Eye (tissue), 1 donor: Measurements from ENCODE around the gene RNF13.
A peak's percentile ranks its signal among the peaks of the same experiment; 100 is the strongest.
"Not testable (repeated sequence)": the region's sequence is repeated elsewhere in the genome, so short reads cannot be mapped to it uniquely, and the experiment has no call there.

Source experiments
- DNase-seq: peaks from one replicate; pipeline ENCODE4 v3.0.0-alpha.2; 2015

RNF13 gene

GRCh38 chr3:149801639-149802038 lies 11.4 kb upstream of the RNF13 start:
- no peak for DNase-seq

DNA sequence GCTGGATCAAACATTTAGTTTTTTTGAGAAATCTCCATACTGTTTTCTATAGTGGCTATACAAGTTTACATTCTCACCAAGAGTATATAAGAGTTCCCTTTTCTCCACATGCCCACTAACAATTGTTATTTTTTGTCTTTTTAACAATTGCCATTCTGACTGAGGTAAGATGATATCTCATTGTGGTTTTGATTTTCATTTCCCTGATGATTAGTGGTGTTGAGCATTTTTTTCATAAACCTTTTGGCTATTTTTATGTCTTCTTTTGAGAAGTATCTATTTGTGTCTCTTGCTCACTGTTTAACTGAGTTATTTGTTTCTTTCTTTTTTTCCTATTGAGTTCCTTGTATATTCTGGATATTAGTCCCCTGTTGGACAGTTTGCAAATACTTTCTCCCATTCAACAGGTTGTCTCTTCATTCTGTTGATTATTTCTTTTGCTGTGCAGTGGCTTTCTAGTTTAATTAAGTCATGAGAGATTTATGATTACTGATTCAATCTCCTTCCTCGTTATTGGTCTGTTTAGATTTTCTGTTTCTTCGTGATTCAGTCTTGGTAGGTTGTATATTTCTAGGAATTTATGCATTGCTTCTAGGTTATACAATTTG lies 6.7 kb upstream of the RNF13 start:
- no peak for DNase-seq

- DNase-seq: peak; percentile 83
These were observed 4.7 kb upstream of the RNF13 start for GRCh38 chr3:149808209-149808829.

- no peak for DNase-seq
These were observed 3.3 kb upstream of the RNF13 start for GRCh38 chr3:149809699-149810098.

DNA sequence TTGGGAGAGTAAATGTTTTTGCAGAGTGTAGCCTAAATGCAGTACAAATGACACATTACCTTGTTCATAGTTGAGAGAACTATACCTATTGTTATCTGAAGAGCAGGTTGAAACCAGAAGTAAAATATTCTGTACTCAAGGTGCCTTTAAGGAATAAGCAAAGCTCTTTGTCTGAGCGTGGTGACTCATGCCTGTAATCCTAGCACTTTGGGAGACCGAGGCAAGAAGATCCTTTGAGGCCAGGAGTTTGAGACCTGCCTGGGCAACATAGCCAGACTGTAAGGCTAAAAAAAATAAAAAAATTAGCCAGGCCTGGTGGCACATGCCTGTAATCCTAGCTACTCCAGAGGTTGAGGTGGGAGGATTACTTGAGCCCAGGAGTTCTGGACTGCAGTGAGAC lies 2.2 kb upstream of the RNF13 start:
- DNase-seq: no peak

DNA sequence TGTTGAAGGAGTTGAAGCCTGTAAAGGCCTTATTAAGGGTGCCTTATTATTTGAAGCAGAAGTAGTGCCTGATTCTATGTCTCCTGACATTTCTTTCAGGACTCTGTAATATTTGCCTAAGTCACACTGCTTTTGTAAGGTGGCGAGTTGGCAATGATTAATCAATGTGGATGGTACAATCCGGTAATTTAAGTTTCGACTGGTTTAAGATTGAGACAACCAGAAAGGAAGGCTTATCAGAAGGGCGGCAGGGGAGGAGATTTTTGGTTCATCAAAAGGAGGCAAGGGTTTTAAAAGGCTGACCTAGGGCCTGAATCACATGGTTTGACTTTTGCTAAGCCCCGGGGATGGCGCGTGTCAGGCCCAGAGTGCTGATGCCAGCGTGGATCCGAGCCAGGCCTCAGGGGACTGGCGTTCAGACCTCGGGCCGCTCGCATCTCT lies 830 bp upstream of the RNF13 start:
- DNase-seq: no peak

- DNase-seq: peak; percentile 71
These were observed 609 bp downstream of the RNF13 start for GRCh38 chr3:149813367-149814281.

GRCh38 chr3:149815321-149815720 lies 2.3 kb downstream of the RNF13 start:
- no peak for DNase-seq

DNA sequence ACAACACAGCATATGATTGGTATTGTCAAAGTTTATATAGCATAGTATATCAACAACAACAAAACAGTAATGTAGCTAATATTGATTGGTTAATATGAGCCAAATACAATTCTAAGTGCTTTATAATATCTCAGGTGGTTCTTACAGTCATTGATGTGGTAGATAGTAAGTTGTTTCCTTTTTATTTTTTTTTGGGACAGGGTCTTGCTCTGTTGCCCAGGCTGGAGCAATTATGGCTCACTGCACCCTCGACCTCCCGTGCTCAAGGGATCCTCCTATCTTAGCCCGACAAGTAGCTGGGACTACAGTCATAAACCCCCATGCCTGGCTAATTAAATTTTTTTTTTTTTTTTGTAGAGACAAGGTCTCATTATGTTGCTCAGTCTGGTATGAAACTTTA lies 2.7 kb downstream of the RNF13 start:
- no peak for DNase-seq

- DNase-seq: no peak
These were observed 3.3 kb downstream of the RNF13 start for GRCh38 chr3:149816311-149816710.

DNA sequence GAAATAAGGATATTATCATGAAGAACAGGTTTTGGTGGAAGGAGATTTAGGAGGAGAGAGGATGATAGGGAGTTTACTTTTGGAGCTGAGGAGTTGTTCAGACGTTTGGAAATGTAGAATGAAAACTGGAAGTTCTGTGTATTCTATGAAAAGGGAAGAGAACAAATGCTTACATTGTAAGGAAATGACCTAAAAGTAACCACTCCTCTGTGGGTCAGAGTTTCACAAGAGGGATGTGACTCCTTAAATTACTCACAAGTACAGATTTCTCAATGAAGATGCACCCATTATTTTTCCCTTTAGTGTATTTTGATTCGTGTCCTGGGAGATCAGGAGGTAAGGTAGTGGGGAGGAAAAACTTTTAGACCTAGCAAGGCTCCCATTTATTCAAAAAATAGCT lies 4.0 kb downstream of the RNF13 start:
- DNase-seq: no peak

DNA sequence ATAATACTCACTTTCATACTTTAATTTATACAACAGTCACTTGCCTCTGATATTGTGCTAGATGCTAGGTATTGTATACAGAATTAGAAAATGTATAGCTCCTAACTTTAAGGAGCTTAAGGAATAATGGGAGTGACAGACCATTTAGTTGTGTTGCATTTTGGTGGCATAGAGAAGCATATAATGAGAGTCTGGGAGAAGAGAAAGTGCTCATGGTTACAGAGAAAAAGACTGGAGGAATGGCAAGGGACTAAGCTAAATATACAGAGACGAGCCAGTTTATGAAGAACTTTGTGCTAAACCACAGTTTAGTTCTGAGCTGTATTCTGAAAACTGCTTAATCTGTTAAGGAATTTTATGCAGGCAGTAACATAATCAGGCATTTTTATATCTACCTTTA lies 6.4 kb downstream of the RNF13 start:
- no peak for DNase-seq

DNA sequence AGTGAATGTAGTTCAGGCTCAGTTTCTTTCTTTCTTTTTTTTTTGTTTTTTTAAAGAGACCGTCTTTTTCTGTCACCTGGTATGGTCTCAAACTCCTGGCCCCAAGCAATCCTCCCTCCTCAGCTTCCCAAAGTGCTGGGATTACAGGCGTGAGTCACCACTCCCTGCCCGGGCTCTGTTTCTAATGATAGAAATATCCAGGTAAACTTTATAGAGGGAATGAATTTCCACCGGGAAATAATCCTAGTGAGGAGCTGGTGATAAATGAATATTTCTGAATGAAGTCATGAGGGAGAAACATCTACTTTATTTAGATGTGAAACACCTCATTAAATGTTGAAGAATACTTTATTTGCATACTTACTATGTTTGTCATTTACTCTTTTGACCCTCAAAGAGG lies 7.2 kb downstream of the RNF13 start:
- DNase-seq: no peak

- DNase-seq: no peak
These were observed 13.6 kb downstream of the RNF13 start for GRCh38 chr3:149826636-149827035.

DNA sequence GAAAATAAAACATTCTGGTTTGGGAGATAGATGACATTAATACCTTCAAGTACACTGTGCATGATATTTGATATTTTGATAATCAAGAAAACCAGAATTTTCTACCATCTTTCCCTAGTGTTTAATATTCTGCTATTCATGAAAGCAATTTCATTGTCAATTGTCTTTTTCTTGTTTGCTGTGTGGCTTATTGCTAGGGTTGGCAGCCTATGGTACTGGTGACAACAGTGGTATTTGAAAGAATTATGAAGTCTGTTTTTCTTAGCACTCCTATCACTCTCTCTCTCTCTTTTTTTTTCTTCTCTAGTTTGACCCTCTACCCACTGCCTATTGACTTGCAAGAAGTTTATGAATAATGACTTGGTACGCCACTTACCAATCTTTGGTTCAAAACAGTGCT lies 15.4 kb downstream of the RNF13 start:
- DNase-seq: no peak

DNA sequence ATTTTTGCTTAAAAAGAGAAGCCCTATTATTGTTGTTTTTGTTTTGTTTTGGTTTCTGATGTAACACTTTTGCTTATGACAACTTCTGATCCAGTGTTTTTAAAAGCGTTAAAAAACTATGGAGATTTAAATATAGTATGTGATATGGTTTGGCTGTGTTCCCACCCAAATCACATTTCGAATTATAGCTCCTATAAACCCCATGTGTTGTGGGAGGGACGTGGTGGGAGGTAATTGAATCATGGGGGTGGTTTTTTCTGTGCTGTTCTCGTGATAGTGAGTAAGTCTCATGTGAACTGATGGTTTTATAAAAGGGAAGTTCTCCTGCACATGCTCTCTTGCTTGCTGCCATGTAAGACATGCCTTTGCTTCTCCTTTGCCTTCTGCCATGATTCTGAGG lies 16.6 kb downstream of the RNF13 start:
- DNase-seq: not testable (repeated sequence)

- no peak for DNase-seq
These were observed 17.9 kb downstream of the RNF13 start for GRCh38 chr3:149830902-149831301.

GRCh38 chr3:149831321-149831720 lies 18.3 kb downstream of the RNF13 start:
- no peak for DNase-seq

DNA sequence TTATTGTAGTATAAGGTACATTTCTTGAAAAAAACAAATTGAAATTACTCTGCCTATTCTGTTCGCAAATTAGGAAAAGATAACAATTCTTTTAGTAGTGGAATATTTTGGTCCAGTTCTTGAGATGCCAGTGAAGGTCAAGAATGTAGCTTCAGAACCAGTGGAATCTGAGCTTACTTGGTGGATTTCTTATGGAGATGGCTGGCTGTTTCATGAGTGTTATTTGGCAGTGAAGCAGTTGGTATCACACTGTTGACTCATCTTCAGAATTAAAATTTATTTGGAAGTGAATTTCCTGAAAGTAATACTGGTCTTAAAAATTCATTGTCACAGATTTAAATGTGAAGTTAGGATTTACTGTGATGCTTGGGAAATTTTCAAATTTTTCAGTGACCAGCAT lies 19.1 kb downstream of the RNF13 start:
- no peak for DNase-seq

GRCh38 chr3:149833241-149833640 lies 20.2 kb downstream of the RNF13 start:
- DNase-seq: no peak

DNA sequence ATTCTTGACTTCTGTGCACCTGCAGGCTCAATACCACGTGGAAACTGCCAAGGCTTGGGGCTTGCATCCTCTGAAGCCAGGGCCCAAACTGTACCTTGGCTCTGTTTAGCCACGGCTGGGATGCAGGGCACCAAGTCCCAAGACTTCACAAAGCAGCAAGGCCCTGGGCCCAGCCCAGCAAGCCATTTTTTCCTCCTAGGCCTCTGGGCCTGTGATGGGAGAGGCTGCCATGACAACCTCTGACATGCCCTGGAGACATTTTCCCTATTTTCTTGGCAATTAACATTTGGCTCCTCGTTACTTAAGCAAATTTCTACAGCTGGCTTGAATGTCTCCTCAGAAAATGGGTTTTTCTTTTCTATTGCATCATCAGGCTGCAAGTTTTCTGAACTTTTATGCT lies 25.5 kb downstream of the RNF13 start:
- not testable (repeated sequence) for DNase-seq

- not testable (repeated sequence) for DNase-seq
These were observed 26.5 kb downstream of the RNF13 start for GRCh38 chr3:149839469-149839868.

- DNase-seq: no peak
These were observed 26.9 kb downstream of the RNF13 start for GRCh38 chr3:149839896-149840295.

DNA sequence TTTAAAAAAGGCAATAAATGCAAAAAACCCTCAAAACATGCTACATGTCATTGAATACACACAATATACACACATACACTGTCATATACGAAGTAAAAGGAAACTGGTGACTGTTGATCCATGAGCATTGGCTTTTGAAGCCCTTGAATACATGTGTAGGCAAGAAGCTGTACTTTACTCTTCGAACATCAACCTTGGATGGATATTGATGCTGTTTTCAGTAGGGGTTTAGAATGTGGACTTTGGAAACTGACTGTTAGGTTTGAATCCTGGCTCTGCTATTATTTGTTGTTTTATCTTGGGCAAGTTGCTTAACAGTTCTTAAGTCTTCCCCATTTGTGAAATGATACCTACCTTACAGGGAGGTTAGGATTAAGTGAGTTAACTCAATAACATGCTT lies 30.5 kb downstream of the RNF13 start:
- no peak for DNase-seq
